ENCODE data around the gene DEUP1.
"Not testable (repeated sequence)": the region's sequence is repeated elsewhere in the genome, so short reads cannot be mapped to it uniquely, and the experiment has no call there.

The DEUP1 gene

DNA sequence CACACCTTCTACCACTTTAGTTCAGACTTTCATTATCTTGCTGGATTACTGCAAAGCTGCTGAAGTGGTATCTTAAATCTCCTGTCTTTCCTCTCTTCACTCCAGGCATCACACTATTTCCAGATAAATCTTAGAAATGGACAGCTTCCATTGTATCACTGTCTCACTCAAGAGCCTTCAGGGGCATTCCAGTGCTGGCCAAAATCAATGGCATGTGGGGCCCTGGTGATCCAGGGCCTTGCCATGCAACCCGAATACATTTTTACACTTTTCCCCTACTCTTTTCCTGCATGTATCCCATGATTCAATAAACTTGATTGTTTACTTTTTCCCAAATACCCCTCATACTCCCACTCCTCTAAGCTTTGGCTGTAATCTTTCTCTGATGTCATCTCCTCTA lies 39.4 kb upstream of the DEUP1 start:
- TF ChIP-seq, protein P1, sequence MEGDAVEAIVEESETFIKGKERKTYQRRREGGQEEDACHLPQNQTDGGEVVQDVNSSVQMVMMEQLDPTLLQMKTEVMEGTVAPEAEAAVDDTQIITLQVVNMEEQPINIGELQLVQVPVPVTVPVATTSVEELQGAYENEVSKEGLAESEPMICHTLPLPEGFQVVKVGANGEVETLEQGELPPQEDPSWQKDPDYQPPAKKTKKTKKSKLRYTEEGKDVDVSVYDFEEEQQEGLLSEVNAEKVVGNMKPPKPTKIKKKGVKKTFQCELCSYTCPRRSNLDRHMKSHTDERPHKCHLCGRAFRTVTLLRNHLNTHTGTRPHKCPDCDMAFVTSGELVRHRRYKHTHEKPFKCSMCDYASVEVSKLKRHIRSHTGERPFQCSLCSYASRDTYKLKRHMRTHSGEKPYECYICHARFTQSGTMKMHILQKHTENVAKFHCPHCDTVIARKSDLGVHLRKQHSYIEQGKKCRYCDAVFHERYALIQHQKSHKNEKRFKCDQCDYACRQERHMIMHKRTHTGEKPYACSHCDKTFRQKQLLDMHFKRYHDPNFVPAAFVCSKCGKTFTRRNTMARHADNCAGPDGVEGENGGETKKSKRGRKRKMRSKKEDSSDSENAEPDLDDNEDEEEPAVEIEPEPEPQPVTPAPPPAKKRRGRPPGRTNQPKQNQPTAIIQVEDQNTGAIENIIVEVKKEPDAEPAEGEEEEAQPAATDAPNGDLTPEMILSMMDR (conservative IDR thresholded peaks at IDR 0.05; ENCODE audit: low read depth): no peak
- POLR2A ChIA-PET (ENCODE audit: low non-redundant PET): no interaction called here
- CTCF ChIA-PET: interaction anchor here (0.7 to 1.3 kb wide), 2 partner anchors 57 to 299 kb away, joined by 3 to 5 read pairs; no protein-coding TSS in a partner anchor
- H3K27ac ChIP-seq: no peak overlapping the region
- no peak for DNase-seq (ENCODE audit: low spot score)

DNA sequence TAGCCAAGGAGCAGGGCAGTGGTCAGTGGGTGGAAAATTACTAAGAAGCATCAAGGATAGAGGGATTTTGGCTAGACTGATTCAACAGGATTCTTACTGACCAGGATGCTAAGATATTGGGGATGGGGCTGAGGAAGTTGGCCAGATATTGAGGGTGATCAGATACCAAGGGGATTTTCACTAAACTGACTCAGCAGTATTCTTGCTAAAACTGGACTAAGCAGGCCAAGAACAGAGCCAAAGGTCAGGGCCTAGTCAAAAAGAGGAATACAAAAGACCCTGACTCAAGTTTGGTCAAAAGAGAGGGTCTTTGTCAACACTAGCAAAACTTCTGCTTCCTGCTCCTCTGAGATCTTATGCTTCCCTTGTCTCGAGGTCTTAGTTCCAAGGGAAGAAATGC lies 38.6 kb upstream of the DEUP1 start:
- TF ChIP-seq, protein P1 (conservative IDR thresholded peaks at IDR 0.05; ENCODE audit: low read depth): no peak
- no peak for DNase-seq (ENCODE audit: low spot score)
- ChIA-PET CTCF (no interaction called here), POLR2A (ENCODE audit: low non-redundant PET) (no interaction called here)
- H3K27ac ChIP-seq: no peak overlapping the region

DNA sequence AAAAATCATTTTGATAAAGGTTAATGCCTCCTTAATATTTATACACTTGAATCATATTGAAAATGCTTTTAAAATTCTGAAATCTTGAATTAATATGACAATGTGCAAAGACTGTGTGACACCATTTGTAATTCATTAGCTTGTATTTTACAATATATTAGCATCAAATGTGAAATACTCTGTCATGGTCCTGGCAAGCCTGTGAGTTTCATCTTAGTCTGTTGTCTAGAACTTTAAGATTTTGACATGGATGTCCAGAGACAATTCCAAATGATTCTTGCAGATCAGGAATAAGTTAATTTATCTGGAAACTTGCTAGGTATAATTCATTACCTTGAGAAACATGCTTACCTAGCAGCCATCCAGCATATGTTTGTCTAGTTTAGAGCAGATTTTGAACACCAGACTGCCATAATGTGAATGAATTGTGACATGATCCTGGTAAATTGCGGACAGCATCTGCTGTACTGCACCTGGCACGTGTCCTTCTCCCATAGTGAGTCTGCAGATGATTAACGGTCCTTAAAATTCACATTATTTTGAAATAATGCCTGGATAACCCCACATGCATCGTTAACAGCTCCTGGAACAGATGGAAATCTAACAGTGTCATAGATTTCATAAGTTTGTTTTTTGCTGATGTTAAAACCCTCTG lies 34.5 kb upstream of the DEUP1 start:
- ChIA-PET POLR2A (ENCODE audit: low non-redundant PET) (no interaction called here), CTCF (no interaction called here)
- no peak overlapping the region for H3K27ac ChIP-seq
- no peak for DNase-seq (ENCODE audit: low spot score)
- TF ChIP-seq, protein P1 (conservative IDR thresholded peaks at IDR 0.05; ENCODE audit: low read depth): no peak

DNA sequence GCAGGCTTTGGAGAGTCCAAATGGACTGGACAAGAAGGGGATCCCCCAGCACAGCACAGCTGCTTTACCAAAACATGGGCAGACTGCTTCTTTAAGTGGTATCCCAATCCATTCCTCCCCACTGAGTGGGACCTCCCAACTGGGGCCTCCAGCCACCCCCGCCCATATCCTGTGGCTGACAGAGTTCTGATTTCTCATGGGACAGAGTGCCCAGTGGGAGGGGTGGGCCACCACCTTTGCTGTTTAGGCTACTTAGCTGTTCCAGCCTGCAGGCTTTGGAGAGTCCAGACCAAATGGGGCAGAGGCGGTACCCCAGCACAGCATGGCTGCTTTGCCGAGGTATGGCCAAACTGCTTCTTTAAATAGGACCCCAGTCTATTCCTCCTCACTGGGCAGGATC lies 26.9 kb upstream of the DEUP1 start:
- H3K27ac ChIP-seq: no peak overlapping the region
- no peak for DNase-seq (ENCODE audit: low spot score)

DNA sequence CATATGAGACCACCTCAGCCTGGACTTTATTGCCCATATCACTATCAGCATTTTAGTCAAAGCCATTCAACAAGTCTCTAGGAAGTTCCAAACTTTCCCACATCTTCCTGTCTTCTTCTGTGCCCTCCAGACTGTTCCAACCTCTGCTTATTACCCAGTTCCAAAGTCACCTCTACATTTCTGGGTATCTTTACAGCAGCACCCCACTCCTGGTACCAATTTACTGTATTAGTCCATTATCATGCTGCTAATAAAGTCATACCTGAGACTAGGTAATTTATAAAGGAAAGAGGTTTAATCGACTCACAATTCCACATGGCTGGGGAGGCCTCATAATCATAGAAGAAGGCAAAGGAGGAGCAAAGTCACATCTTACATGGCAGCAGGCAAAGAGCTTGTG lies 16.1 kb upstream of the DEUP1 start:
- H3K27ac ChIP-seq; POLR2A ChIA-PET (ENCODE audit: low non-redundant PET); CTCF ChIA-PET; DNase-seq (ENCODE audit: low spot score): not testable (repeated sequence)

More for the DNA sequence above, 26.9 kb upstream of the DEUP1 start:
- TF ChIP-seq, protein P1 (conservative IDR thresholded peaks at IDR 0.05; ENCODE audit: low read depth): no peak
- POLR2A ChIA-PET (ENCODE audit: low non-redundant PET): no interaction called here
- CTCF ChIA-PET: interaction anchor here (0.6 kb wide), 1 partner anchor 1020 kb away, joined by 3 read pairs; no protein-coding TSS in a partner anchor

DNA sequence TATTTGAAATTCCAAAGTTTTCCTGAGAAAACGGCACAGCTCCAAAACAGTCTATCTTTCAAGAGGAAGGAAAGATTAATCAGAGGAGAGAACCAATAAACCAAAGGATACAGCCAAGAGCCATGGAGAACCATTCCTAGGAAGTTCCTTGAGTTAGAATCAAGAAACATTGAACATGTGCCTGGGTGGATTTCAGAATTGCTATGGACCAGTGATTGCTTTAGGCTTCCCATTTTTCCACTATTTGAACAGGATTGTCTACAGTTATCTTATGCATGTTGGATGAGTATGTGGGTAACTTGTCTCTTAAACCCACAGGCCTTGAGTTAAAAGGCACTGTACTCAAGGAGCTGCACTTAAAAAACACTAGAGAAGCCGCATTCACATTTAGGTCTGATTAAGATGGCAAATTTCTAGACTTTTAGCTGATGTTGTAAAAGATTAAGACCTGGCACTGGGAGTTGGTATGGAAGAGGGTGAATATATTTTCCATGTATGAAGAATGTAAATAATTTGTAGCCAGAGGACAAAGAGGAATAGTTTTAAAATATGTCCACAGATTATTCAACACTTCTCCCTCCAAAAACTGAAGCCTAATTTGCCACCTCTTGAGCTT lies 11.2 kb upstream of the DEUP1 start:
- H3K27ac ChIP-seq: no peak overlapping the region
- ChIA-PET POLR2A (ENCODE audit: low non-redundant PET) (no interaction called here), CTCF (no interaction called here)
- DNase-seq (ENCODE audit: low spot score): no peak
- TF ChIP-seq, protein P1 (conservative IDR thresholded peaks at IDR 0.05; ENCODE audit: low read depth): no peak

DNA sequence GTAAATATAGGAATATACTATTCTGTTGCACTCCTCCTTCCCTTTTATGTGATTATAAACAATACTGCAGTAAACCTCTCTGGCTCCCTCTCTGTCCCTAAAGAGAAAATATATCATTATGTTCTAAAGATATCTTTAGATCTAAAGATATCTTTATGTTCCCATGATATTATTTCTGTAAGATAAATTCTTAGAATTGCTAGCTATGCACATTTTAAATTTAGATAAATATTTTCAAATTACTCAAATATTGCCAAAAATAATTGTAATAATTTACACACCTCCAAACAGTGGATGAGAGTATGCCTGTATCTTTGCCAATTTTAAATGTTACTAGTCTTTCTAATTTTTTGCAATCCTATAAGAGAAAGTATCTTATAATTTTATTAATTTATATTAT lies 10.3 kb upstream of the DEUP1 start:
- POLR2A ChIA-PET (ENCODE audit: low non-redundant PET): no interaction called here
- TF ChIP-seq, protein P1 (conservative IDR thresholded peaks at IDR 0.05; ENCODE audit: low read depth): no peak
- no peak for DNase-seq (ENCODE audit: low spot score)
- CTCF ChIA-PET: interaction anchor here (0.7 kb wide), 1 partner anchor 22 kb away, joined by 4 read pairs; no protein-coding TSS in a partner anchor
- H3K27ac ChIP-seq: no peak overlapping the region
